GM18508 (cell line): ENCODE measurements around the gene CPED1.

ENCODE experiments used
- ATAC-seq: cut with Tn5 transposase; IDR thresholded peaks from one replicate; pipeline ENCODE4 v1.9.1; 2021; ENCODE audit warnings: moderate number of reproducible peaks; ENCODE audit not compliant: insufficient read depth, unreplicated experiment

Gene CPED1

DNA sequence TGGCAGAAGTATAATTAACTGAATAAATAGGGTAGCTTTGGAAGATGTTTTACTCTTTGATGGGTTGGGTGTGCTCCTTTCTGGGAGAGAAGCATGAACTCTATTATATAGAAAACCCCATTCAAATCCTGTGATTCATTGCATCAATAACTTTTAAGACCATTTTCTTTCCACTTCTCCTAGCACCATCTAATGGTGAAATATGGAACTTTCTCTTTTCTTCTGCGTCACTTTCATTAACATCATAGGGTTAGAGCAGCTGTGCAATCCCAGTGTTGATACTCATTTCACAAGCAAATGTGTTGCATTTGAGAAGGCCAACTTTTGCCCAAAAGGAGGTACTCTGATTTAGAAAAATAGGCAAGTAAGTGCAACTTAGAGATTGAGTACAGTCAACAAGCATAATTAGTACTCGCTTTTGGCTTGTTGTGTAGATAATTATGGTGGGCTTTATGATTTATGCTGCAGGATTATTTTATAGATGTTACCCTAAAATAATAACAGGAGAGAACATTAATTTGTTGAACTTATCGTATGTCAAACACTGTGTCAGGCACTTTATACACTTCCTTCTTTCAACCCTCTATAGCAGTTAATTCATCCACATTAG lies 92.9 kb downstream of the CPED1 start:
- ATAC-seq: peak; percentile 80

DNA sequence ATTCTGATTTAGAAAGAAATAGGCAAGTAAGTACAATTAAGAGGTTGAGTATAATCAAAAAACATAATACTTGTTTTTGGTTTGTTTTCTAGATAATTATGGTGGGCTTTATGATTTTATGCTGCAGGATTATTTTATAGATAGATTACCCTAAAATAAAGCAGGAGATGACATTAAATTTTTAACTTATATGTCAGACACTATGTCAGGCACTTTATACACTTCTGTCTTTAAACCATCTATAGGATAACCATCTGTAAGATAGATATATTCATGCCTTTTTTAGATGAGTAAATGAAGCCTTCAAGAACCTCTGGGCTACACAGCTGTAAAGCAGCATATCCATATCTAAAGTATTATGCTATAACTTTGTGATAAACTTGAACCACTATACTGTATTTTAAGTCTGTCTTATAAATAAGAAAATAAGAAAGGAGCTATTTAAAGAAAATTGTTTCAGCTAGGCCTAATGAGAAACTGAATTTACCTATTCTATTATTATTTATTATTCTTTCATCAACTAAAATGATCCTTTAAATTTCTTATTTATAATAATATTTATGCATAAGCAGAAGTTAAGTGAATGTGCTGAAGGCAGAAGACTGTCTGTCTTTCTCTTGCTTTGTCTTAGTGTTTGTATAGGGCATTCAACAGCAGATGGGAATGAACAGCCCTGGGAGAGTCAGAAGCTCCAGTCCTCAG lies 94.0 kb downstream of the CPED1 start:
- ATAC-seq: no peak

DNA sequence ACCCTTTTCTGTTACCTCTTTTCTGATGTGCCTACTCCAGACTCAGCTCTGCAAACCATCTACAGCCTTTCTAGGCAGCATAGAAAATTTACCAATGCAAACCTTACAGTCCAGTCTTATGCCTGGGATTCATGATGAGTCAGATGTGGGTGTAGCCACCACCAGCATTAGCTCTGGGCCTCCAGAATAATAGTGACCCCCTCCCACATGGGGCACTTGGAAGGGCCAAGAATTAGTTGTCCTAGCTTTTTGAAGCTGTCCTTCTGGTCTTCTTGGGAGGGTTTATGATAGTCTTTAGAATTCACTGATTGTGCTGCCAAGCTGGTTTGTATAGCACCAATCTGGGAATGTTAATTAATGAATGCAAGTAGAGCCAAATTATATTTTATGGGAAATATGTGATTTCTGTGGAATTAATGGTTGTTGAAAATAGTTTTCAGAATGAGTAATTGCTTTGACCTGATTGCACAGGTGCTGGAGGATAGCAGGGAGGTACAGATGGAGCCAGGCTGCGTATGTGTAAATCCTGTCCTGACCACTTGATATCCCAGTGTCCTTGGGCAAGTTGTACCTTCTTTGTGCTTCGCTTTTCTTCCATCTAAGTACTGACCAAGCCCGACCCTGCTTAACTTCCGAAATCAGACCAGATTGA lies 94.8 kb downstream of the CPED1 start:
- no peak for ATAC-seq

DNA sequence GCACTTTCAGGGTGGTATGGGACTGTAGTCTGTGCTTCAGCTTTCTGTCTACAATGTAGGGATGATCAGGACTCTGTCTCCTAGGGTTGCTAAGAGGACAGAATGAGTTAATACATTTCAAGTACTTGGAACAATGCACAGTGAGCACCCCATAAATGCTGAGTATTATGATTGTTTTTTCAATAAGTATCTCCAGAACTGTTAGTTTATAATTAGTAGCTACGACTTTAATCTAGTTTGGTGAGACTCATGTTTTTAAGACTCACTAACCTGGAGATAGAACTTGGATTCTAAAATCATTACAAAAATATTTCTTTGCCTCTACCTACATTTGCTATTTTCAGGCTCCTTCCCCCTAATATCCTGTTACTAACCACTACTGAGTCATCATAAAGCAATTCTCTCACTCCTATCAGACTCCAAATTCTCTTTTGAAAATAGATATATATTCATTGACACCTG lies 95.3 kb downstream of the CPED1 start:
- no peak for ATAC-seq

DNA sequence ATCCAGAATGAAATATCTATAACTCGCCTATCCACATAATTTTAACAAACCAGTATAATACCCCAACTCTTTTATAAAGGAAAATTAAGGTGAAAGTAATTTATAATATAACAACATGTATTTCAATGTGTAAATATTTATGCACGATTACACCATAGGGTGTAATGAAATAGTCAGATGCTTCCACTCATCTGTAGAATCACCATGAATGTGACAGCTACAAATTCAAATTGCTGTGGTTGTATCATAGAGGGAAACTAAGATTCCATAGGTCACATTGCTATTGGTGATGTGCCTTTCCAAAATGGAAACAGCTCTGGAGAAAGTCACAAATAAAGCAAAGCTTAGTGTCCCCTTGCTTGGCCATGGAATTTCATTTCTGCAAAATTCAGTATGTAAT lies 95.7 kb downstream of the CPED1 start:
- no peak for ATAC-seq

DNA sequence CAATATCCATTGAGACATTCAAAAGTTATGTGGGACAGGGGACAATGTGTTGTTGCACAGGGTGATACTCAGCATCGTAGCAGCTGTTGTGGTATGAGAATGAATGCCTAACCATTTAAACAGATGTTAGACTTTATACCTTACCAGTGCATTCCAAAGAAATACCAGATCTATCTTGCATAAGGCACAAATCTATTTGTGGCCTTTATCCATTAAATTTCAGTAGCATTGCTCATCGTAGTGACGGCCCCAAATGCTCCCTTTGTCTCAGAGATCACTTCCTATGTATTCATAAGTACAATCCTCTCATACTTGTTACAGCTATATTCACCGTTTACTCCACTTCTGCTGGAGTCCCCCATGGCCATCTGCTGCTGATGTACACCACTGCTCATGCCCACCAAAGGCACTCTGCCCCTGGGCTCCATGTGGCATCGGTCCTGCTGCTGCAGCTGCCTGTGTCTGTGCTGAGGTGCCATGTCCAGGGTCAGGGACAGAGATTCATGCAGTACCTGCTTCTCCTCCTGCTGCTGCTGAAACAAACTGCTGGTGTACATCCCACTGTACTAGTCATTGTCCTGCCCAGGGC lies 96.3 kb downstream of the CPED1 start:
- ATAC-seq: no peak

DNA sequence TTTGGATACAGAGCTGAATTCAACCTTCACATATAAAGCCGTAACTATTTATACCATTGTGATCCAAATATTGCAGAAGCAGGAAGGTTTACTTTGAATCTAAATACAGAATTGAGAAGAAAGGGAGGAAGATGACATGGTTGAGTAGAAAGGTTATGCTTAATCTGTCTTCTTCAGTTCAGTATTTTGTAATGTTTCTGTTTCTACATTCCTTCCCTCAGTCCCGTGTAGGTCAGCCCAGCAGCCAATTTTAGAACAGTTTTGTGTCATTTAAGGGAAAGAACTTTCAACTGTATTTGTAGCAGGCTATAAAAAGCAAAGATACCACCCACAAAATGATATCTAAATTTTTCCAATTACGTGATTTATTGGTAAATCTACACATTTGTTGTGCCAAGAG lies 97.4 kb downstream of the CPED1 start:
- ATAC-seq: no peak

DNA sequence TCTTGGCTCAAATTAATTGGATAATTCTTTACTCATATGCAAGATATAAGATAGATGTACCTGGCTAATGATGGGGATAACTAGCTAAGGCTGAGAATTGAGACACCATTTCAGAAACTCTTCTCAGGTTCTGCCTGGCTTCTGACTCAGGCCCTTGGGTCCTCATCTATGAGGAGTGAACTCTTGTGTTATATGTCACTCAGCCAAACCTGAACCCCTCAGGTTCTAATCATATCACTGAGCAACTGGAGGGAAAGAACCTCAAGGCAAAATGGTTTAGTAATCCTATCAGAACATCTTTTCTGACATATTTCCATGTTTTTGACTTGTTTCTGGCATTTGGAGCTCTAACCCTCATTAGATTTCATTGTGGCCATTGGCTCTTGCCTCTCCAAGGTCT lies 100.4 kb downstream of the CPED1 start:
- no peak for ATAC-seq

DNA sequence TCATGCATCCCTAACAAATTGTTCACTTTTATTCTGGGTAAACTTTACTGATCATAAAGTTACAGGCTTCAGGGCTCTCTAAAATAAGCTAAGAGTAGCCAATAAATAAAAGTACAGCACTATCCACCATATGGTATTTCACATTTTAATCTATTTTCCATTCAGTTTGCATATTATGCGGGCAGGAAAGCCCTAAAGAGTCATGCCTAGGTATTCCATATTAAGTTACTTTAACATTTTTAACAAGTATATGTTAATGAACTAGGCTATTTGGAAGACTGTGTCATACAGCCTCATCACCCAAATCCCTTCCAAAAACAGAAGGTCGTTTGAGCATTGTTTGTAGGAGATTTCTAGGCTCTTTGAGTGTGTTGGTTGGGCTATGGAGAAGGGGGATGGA lies 106.3 kb downstream of the CPED1 start:
- ATAC-seq: no peak

DNA sequence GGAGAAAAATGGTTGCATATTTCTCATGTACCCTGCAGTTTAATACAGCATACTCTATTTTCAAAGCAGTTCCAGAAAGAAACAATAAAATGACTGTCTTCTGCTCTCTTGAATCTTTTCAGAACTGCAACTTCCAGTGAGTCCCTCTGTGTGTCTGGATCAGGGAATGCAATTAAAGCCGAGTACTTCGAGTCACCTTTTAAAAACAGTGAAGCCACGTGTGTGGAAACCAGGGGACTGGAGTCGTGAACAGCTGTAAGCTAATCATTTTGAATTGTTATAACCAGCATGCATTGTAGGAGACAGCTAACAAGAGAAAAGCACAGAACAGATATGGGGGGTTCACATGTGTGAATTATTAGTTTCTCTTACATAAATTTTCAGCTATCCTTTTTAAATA lies 109.1 kb downstream of the CPED1 start:
- no peak for ATAC-seq

DNA sequence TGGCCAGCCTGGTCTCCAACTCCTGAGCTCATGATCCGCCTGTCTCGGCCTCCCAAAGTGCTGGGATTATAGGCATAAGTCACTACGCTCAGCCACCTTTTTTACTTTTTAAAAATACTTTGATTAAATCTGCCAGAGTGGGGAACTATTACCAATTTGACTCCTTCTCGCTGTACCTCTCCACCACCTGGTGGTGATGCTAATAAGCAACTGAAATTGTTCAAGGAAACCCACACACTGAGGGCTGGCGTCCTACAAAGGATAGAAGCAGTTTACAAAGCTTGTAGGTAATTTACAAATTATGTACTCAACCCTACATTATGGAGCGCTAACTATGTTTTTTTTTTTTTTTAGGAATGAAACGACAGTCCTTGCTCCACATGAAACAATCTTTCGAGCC lies 111.1 kb downstream of the CPED1 start:
- no peak for ATAC-seq

DNA sequence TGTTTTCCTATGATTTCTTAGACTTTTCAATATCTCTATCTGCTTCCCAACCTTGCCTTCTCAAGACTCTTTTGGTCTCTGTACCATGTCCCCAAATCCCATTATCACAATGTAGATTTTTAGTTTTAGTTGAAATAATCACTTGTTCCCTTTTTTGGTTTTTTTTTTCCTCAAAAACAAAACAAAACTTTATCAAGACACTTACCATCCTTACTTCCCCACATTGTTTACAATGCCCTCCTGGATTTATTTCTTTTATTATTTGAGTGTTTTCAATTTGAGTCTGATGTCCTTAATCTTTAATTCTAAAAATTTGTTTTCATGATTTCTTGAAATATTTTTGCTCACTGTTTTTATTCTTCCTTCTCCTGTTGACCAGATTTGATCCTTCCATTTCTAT lies 112.6 kb downstream of the CPED1 start:
- no peak for ATAC-seq

DNA sequence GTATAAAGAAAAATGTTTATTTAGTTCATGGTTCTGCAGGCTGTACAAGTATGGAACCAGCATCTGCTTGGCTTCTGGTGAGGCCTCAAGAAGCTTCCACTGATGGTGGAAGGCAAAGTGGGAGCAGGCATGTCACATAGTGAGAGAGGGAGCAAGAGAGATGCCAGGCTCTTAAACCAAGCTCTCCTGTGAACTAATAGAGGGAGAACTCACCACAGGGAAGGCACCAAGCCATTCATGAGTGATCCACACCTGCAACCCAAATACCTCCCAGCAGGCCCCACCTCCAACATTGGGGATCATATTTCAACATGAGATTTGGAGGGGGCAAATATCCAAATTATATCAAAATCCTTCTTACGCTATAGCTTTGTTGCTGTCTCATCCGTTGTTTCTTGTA lies 113.1 kb downstream of the CPED1 start:
- no peak for ATAC-seq

DNA sequence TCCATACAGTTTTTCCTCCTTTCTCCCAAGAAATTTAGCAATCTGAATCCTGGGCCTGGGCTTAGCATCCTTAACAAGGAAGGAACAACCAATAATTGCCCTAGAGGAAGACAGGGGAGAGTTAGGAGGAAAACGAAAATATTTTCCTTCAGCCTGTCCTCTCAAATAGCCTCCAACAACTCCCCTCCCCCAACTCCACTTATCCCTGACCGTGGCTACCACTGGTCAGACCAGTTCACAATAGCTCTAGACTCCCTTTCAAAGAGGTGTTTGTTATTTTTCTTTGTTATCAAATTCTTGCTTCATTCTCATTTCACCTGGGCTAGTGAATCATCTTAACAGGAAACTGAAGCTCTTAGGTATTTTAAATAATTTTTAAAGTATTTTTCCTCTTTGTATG lies 114.1 kb downstream of the CPED1 start:
- ATAC-seq: no peak

DNA sequence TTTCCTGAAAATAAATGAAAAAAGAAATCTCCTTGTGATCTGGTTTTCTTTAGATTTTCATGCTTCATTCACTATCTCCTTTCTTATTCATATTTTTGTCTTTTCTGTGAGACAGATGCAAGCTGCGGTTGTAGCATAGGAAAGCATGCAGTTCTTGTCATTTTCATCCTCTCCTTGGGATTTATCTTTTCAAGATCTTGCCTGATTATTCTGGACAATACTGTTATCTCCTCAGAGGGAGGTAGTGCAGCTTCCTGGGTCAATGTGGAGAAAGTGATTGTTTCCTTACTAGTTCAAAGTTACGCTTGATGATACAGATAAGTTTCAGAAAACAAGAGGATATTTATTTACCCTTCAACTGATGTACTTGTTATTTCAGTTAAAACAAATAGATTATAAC lies 114.6 kb downstream of the CPED1 start:
- ATAC-seq: no peak

DNA sequence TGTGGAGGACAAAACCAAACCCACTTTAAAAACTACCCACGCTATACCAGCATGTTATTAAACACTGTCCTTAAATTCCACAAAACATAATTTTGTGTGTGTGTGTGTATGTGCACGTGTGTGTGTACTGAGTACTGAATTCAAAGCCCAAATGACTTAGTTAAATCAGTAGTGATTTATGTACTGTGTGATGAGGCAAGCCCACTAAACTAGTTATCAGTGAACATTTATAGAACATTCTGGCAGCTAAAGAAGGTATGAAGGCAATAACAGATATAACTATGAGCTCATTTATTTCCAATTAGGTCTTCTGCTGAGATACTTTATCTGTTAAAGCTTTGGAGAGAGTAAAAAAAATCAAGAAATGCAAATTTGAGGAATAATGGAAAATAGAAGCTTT lies 115.1 kb downstream of the CPED1 start:
- no peak for ATAC-seq

DNA sequence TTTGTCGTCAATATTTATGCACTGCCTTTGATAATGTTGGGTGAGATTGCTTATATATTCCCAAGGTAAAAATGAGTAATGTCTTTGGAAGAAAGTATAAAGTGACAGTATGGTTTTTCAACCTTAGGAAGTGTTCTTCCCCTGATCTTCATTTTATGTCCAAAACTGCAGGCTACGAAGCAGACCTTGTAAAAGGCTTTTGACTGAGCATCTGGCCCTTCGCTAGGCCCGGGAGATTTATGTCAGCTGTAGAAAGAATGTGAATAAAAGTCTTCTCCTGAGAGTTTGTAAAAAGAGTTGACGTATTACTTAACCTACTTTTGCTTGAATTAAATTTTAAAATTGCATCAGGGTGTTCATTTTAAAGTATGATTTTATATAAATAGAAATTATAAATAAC lies 116.8 kb downstream of the CPED1 start:
- no peak for ATAC-seq

DNA sequence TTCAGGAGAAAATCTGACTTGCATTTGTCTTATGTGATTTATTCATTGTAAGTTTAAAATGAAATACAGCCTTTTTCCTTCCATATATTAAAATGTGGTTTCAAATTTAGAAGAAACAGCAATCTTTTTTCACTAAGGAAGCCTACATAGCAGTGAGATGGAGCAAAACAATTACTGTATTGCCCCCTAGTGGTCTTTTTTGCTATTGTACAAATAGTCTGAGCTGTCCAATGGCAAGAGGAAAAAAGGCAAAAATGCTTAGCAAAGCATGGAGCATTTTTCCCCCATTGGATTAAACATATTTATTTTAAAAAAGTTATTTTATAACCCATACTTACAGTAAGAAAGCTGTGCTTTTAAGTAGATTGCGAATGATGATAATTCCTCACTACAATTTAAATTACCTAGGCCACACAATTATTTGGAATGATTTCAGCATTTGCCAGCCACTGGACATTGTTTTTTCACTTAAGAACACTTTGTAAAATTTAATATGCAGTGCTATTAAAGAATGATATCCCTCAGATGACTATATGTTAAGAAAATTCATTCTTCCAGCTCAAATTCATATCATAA lies 119.5 kb downstream of the CPED1 start:
- ATAC-seq: peak; percentile 90

DNA sequence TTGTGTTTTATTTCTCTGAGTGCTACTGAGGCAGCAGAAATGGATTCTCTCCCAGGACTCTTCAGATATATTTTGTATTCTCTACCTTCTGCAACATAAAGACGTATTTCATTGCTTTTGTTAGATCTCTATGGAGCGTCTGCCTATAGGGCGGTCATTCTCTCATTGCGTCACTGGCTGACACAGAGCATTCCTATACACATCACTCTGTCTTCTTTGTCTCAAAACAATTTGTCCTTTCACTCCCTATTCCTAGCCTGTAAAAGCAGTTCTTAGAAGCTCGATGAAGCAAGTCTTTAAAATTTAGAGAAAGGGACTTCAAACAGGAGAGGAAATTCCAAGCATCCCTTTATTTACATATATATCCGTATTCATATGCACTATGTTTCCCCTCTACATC lies 120.6 kb downstream of the CPED1 start:
- ATAC-seq: no peak

DNA sequence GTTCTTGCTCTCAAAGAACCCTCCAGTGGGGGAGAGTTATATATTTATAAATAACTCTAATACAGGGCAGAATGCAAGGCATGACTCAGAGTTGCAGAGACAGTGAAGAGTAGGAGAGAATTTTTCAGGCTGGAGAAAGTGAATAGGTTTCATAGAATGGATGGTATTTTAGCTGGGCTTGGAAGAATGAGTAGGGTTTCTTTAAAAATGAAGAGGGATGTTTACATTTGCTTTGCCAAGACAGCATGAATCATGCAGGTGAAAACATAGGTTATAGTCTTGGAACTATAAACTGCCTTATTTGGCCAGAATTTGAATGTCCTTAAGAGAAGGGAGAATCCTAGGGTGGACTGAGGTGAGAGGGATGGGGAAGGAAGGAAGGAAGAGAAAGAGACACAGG lies 124.8 kb downstream of the CPED1 start:
- no peak for ATAC-seq

DNA sequence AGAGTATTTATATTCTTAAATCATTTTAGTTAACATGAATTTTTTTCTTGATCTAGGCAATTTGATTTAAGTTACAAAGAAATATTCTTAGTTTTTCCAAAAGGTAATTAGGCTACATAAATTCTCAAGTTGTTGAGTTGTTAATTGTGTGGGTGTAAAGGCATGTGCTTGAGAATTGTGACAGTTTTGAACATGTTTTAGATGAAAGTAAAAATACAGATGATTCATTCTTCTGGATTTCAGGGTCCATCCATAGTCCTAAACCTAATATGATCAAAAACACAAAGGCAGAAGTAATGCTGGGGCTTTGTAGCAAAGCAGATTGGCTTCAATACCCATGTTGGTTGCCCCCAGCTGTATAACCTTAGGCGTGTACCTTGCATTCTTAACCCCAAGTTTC lies 127.9 kb downstream of the CPED1 start:
- ATAC-seq: no peak
